SK-N-SH (cell line): ENCODE results near the gene CCDC78.

ENCODE experiments used
- CHD2 ChIP-seq: fragments of 150-350 bp; IDR thresholded peaks from 2 replicates; pipeline ENCODE4 v1.6.1; 2018; ENCODE audit warnings: low read length; ENCODE audit not compliant: partially characterized antibody
- EP300 ChIP-seq, 2 experiments: IDR thresholded peaks; 2 replicates each; pipeline versions ENCODE4 v1.4.0 to v1.6.1; 2012; ENCODE audit warnings: borderline replicate concordance in 1 of 2, low read depth in 1 of 2, low read length in 1 of 2
- EZH2phosphoT487 ChIP-seq: fragments of 200-600 bp; sonication (generic); IDR thresholded peaks from 2 replicates; pipeline ENCODE4 v1.6.1; 2017; ENCODE audit warnings: low read depth, mixed run types, mild to moderate bottlenecking, antibody characterized with exemption, moderate library complexity, borderline replicate concordance
- MAX ChIP-seq: IDR thresholded peaks from 2 replicates; pipeline ENCODE4 v1.4.0; 2012; ENCODE audit warnings: low read depth
- MXI1 ChIP-seq: IDR thresholded peaks from 2 replicates; pipeline ENCODE4 v1.6.1; 2012; ENCODE audit warnings: mild to moderate bottlenecking, low read depth, low read length, improper control_type of control experiment
- NFIC ChIP-seq: IDR thresholded peaks from 2 replicates; pipeline ENCODE4 v1.4.0; 2012; ENCODE audit warnings: borderline replicate concordance
- TCF12 ChIP-seq: IDR thresholded peaks from 2 replicates; pipeline ENCODE4 v1.4.0; 2012
- YY1 ChIP-seq: IDR thresholded peaks from 2 replicates; pipeline ENCODE4 v1.4.0; 2012; ENCODE audit warnings: low read depth, mild to moderate bottlenecking
- TF ChIP-seq, protein P1 (sequence below): IDR thresholded peaks from 2 replicates; pipeline ENCODE4 v1.6.1; 2012; ENCODE audit warnings: mild to moderate bottlenecking, low read depth, low read length, moderate library complexity
- TF ChIP-seq, protein P2 (sequence below): fragments of 200-600 bp; sonication (generic); IDR thresholded peaks from 2 replicates; pipeline ENCODE4 v1.6.1; 2017; ENCODE audit warnings: antibody characterized with exemption, mild to moderate bottlenecking, moderate library complexity

GRCh38 chr16:745739-746138 is 19.5 kb upstream of the CCDC78 start:
- TF ChIP-seq, protein P1, sequence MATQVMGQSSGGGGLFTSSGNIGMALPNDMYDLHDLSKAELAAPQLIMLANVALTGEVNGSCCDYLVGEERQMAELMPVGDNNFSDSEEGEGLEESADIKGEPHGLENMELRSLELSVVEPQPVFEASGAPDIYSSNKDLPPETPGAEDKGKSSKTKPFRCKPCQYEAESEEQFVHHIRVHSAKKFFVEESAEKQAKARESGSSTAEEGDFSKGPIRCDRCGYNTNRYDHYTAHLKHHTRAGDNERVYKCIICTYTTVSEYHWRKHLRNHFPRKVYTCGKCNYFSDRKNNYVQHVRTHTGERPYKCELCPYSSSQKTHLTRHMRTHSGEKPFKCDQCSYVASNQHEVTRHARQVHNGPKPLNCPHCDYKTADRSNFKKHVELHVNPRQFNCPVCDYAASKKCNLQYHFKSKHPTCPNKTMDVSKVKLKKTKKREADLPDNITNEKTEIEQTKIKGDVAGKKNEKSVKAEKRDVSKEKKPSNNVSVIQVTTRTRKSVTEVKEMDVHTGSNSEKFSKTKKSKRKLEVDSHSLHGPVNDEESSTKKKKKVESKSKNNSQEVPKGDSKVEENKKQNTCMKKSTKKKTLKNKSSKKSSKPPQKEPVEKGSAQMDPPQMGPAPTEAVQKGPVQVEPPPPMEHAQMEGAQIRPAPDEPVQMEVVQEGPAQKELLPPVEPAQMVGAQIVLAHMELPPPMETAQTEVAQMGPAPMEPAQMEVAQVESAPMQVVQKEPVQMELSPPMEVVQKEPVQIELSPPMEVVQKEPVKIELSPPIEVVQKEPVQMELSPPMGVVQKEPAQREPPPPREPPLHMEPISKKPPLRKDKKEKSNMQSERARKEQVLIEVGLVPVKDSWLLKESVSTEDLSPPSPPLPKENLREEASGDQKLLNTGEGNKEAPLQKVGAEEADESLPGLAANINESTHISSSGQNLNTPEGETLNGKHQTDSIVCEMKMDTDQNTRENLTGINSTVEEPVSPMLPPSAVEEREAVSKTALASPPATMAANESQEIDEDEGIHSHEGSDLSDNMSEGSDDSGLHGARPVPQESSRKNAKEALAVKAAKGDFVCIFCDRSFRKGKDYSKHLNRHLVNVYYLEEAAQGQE = no peak
- TF ChIP-seq YY1 (no peak), TCF12 (no peak), NFIC (no peak), MXI1 (no peak), MAX (no peak), CHD2 (no peak), EP300 (IDR thresholded peaks at IDR 0.05; ENCODE audit: borderline replicate concordance in 1 of 2, low read depth in 1 of 2, low read length in 1 of 2) (no peak), EZH2phosphoT487 (no peak)
- TF ChIP-seq, protein P2, sequence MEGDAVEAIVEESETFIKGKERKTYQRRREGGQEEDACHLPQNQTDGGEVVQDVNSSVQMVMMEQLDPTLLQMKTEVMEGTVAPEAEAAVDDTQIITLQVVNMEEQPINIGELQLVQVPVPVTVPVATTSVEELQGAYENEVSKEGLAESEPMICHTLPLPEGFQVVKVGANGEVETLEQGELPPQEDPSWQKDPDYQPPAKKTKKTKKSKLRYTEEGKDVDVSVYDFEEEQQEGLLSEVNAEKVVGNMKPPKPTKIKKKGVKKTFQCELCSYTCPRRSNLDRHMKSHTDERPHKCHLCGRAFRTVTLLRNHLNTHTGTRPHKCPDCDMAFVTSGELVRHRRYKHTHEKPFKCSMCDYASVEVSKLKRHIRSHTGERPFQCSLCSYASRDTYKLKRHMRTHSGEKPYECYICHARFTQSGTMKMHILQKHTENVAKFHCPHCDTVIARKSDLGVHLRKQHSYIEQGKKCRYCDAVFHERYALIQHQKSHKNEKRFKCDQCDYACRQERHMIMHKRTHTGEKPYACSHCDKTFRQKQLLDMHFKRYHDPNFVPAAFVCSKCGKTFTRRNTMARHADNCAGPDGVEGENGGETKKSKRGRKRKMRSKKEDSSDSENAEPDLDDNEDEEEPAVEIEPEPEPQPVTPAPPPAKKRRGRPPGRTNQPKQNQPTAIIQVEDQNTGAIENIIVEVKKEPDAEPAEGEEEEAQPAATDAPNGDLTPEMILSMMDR = peak; percentile 39
